GM10266 (cell line): ENCODE measurements around the gene CD72.
"Not testable (repeated sequence)": the region's sequence is repeated elsewhere in the genome, so short reads cannot be mapped to it uniquely, and the experiment has no call there.

Experiments
- DNase-seq: peaks from one replicate; pipeline ENCODE4 v3.0.0; 2012; ENCODE audit errors: extremely low spot score
- CTCF ChIP-seq: IDR thresholded peaks from 2 replicates; pipeline ENCODE4 v1.5.1; 2012; ENCODE audit warnings: mild to moderate bottlenecking, low read depth; ENCODE audit not compliant: control insufficient read depth, insufficient read depth; ENCODE audit errors: missing control alignments

CD72 gene

GRCh38 chr9:35618854-35619799, 914 bp upstream of the CD72 start:
- peak; percentile 67 for DNase-seq
- no peak for TF ChIP-seq CTCF

DNA sequence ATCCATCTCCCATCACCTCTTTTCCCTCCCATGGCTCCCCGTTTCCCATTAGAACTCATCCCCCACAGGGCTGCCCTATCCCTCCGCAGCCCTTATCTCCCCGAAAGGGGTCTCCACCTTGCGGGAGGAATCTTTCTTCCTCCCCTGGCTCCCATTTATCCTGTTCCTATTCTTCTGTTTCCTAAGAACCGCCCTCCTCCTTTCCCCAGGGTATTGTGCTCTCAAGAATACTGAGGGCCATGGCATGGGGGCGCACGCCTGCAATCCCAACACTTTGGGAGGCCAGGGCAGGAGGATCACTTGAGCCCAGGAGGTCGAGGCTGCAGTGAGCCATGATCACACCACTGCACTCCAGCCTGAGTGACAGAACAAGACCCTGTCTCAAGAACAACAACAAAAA, 665 bp downstream of the CD72 start:
- TF ChIP-seq CTCF = no peak
- DNase-seq = no peak

GRCh38 chr9:35616681-35617459, 1.3 kb downstream of the CD72 start:
- DNase-seq = peak; percentile 76
- TF ChIP-seq CTCF = peak; percentile 38

- no peak for DNase-seq
- TF ChIP-seq CTCF = no peak
Observed at GRCh38 chr9:35615981-35616680, 2.1 kb downstream of the CD72 start.

DNA sequence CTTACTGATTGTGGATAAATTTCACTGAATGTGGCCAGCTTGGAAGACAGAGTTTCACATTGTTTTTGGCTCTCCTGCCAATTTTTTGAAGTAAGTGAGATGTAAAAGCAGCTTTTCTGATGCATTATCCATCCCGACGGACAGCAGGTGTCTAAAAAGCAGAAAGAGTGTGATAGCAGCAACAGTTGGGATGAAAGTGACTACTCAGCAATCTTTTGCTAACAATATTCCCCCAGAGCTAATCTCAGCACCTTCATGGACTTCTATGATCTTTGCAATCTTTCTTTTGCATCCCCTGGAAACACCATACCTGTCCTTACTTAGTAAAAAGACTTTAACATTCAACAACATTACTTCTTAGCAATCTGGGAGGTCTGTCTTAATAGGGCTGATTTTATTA, 5.4 kb downstream of the CD72 start:
- DNase-seq = no peak
- no peak for TF ChIP-seq CTCF

DNA sequence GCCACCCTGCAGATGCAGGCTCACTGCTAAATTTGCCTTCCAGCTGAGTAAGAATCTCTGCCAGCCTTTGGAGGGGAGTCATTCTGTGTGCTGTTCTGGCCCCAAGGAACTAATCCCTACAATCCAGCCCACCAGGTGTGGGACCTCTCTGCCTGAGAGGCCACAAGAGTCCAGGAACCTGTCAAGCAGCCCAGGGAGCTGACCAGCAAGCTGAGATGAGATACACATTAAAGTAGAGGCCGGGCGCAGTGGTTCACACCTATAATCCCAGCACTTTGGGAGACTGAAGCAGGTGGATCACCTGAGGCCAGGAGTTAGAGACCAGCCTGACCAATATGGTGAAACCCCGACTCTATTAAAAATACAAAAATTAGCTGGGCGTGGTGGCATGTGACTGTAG, 6.1 kb downstream of the CD72 start:
- not testable (repeated sequence) for DNase-seq

GRCh38 chr9:35611230-35611797, 6.9 kb downstream of the CD72 start:
- DNase-seq = peak; percentile 69
- TF ChIP-seq CTCF = peak; percentile 65
